GM12892 (cell line): ENCODE measurements around the gene ZNF276.

Experiments
- POLR2A ChIP-seq: IDR thresholded peaks from 2 replicates; pipeline ENCODE4 v1.6.1; 2011; ENCODE audit warnings: low read depth, low read length, control low read depth
- POLR2AphosphoS5 ChIP-seq: IDR thresholded peaks from 2 replicates; pipeline ENCODE4 v1.6.1; 2011; ENCODE audit warnings: low read depth, low read length, control low read depth
- TAF1 ChIP-seq: IDR thresholded peaks from 2 replicates; pipeline ENCODE4 v1.6.1; 2011; ENCODE audit warnings: low read depth, mild to moderate bottlenecking, control low read depth, low read length, borderline replicate concordance

DNA sequence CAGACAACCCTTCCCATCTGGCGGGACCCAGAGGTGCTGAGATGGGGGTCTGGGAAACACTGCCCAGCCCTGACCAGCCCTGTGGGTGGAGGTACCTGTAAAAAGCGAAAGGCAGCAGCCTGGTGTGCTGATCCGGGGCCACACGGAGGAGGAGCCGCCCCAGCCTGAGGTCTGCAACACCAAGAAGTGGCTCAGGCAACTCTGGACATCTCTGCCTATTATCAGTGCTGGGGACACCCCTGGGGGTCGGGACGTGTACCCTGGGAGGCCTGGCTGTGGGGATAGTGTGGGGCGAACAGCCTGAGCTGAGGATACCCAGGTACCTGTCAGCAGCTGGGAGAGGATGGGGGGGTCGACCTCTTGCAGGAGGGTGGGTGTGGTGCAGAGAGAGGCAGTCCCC, 18.0 kb downstream of the ZNF276 start:
- TF ChIP-seq POLR2A = no peak
- TF ChIP-seq POLR2AphosphoS5 = no peak
- TF ChIP-seq TAF1 = no peak
